Esophagus muscularis mucosa (tissue), 4 donors: ENCODE results near the gene GCGR.

Source experiments
- CTCF ChIP-seq, 3 experiments: fragments of 200-600 bp in 2 of 3; fragments of 450-650 bp in 1 of 3; sonication (generic) in 2 of 3; IDR thresholded peaks; one replicate each; pipeline ENCODE4 v1.5.1; 2017 to 2019; ENCODE audit warnings: antibody characterized with exemption in 3 of 3, mild to moderate bottlenecking in 2 of 3, moderate library complexity in 1 of 3
- EP300 ChIP-seq: sonication (generic); formaldehyde crosslinking; IDR thresholded peaks from one replicate; pipeline ENCODE4 v1.6.1; 2017; ENCODE audit warnings: antibody characterized with exemption
- POLR2A ChIP-seq: fragments of 450-650 bp; IDR thresholded peaks from one replicate; pipeline ENCODE4 v1.6.1; 2017; ENCODE audit warnings: antibody characterized with exemption, moderate library complexity, mild to moderate bottlenecking, low read depth
- POLR2AphosphoS5 ChIP-seq, 2 donors: sonication (generic); formaldehyde crosslinking; IDR thresholded peaks; one replicate each; pipeline ENCODE4 v1.6.1; 2017; ENCODE audit warnings: antibody characterized with exemption in 2 of 2

- TF ChIP-seq POLR2A (no peak), EP300 (no peak), POLR2AphosphoS5 (IDR thresholded peaks at IDR 0.05) (no peak), CTCF (IDR thresholded peaks at IDR 0.05) (no peak)
These were observed 11.7 kb downstream of the GCGR start for GRCh38 chr17:81815646-81815986.
